H1 (cell line): ENCODE results near the gene ARID5B. TPM values are rescaled to one million over a fixed set of nuclear protein-coding genes. Genes with fewer than 3 reads are reported as not detected.

Experiments used
- CTCF ChIA-PET: fragments of 300-600 bp; sonication (Branson Sonifier 250); formaldehyde crosslinking; loops from one replicate; lab custom pipeline; 2021; ENCODE audit not compliant: partially characterized antibody; lab: Charles Lee
- POLR2A ChIA-PET: fragments of 300-600 bp; sonication (Branson Sonifier 250); formaldehyde crosslinking; loops from one replicate; lab custom pipeline; 2021; ENCODE audit warnings: inconsistent platforms; ENCODE audit not compliant: partially characterized antibody; lab: Charles Lee
- DNase-seq, 2 experiments: peaks; one replicate each; pipeline versions ENCODE4 v3.0.0 to v3.0.0-alpha.2; 2010 to 2022; ENCODE audit warnings: low spot score in 2 of 2, low read depth in 1 of 2, mixed read lengths in 1 of 2
- FAIRE-seq: peaks from 2 replicates; lab custom pipeline; 2011; peaks lifted over from hg19 to GRCh38; lab: Jason Lieb, UNC
- H2AFZ ChIP-seq: 2 replicates; pipeline ENCODE4 v1.8.1; 2012; ENCODE audit warnings: low read length, inconsistent platforms
- H2AK5ac ChIP-seq: 2 replicates; pipeline ENCODE4 v1.6.1; 2013; ENCODE audit warnings: low read depth, low read length
- H2BK120ac ChIP-seq: replicated peaks from 2 replicates; pipeline ENCODE3; 2013; ENCODE audit warnings: low read depth, low read length, inconsistent platforms
- H2BK12ac ChIP-seq: 2 replicates; pipeline ENCODE4 v1.6.1; 2013; ENCODE audit warnings: low read depth, low read length
- H2BK15ac ChIP-seq: 2 replicates; pipeline ENCODE4 v1.6.1; 2013; ENCODE audit warnings: low read length
- H2BK20ac ChIP-seq: 2 replicates; pipeline ENCODE4 v1.6.1; 2013; ENCODE audit warnings: low read length
- H2BK5ac ChIP-seq: 2 replicates; pipeline ENCODE4 v1.6.1; 2013; ENCODE audit warnings: low read depth, low read length
- H3K14ac ChIP-seq: 2 replicates; pipeline ENCODE4 v1.6.1; 2013; ENCODE audit warnings: inconsistent platforms; ENCODE audit not compliant: insufficient read length
- H3K18ac ChIP-seq: 2 replicates; pipeline ENCODE4 v1.6.1; 2013; ENCODE audit warnings: low read length; ENCODE audit errors: extremely low read depth
- H3K23ac ChIP-seq: 2 replicates; pipeline ENCODE4 v1.6.1; 2013; ENCODE audit warnings: inconsistent platforms; ENCODE audit not compliant: insufficient read length
- H3K23me2 ChIP-seq: 2 replicates; pipeline ENCODE4 v1.6.1; 2013; ENCODE audit warnings: low read depth, low read length
- H3K27ac ChIP-seq: 2 replicates; pipeline ENCODE4 v1.6.1; 2011; ENCODE audit warnings: low read depth, low read length, inconsistent platforms
- H3K27me3 ChIP-seq, 4 experiments: replicated peaks in 1 of 4; 1 replicate in 1 of 4; 2 replicates in 3 of 4; pipeline versions ENCODE4 v1.6.1 to v1.8.1; 2011 to 2013; ENCODE audit warnings: low read length in 3 of 4, mild to moderate bottlenecking in 3 of 4, inconsistent platforms in 2 of 4, mixed read lengths in 2 of 4, moderate library complexity in 1 of 4; ENCODE audit not compliant: control insufficient read depth in 3 of 4, insufficient read depth in 3 of 4; ENCODE audit errors: extremely low read depth in 1 of 4
- H3K36me3 ChIP-seq, 4 experiments: 2 replicates each; pipeline versions ENCODE4 v1.6.1 to v1.8.1; 2011 to 2013; ENCODE audit warnings: mild to moderate bottlenecking in 4 of 4, low read length in 3 of 4, moderate library complexity in 2 of 4, control low read depth in 1 of 4, inconsistent platforms in 1 of 4; ENCODE audit not compliant: insufficient read depth in 4 of 4, control insufficient read depth in 2 of 4
- H3K4ac ChIP-seq: replicated peaks from 2 replicates; pipeline ENCODE3; 2013; ENCODE audit warnings: low read length, low read depth, mixed read lengths, inconsistent platforms; ENCODE audit not compliant: insufficient read length
- H3K4me1 ChIP-seq, 4 experiments: replicated peaks in 1 of 4; 1 replicate in 1 of 4; 2 replicates in 3 of 4; pipeline versions ENCODE4 v1.6.1 to v1.8.1; 2011 to 2013; ENCODE audit warnings: low read length in 3 of 4, inconsistent platforms in 2 of 4, mixed read lengths in 1 of 4; ENCODE audit not compliant: insufficient read depth in 4 of 4, control insufficient read depth in 3 of 4
- H3K4me2 ChIP-seq, 2 experiments: 2 replicates each; pipeline versions ENCODE4 v1.6.1 to v1.8.1; 2011 to 2013; ENCODE audit warnings: low read depth in 2 of 2, low read length in 2 of 2, control low read depth in 1 of 2, inconsistent platforms in 1 of 2, mild to moderate bottlenecking in 1 of 2; ENCODE audit not compliant: insufficient read depth in 1 of 2
- H3K4me3 ChIP-seq, 4 experiments: fragments of 200-600, 300-600 bp in 1 of 4; sonication (generic), shearing (Covaris generic), sonication (Bioruptor Twin) in 1 of 4; 2 replicates each; pipeline versions ENCODE4 v1.5.1 to v1.8.1; 2011 to 2016; ENCODE audit warnings: low read length in 4 of 4, low read depth in 3 of 4, control low read depth in 2 of 4, inconsistent platforms in 2 of 4, mild to moderate bottlenecking in 2 of 4, mixed read lengths in 1 of 4, moderate library complexity in 1 of 4; ENCODE audit not compliant: insufficient read depth in 2 of 4; ENCODE audit errors: extremely low read depth in 1 of 4
- H3K56ac ChIP-seq: replicated peaks from 2 replicates; pipeline ENCODE3; 2013; ENCODE audit warnings: low read depth, mild to moderate bottlenecking, mixed read lengths, low read length, inconsistent platforms; ENCODE audit not compliant: insufficient read length
- H3K79me1 ChIP-seq: 2 replicates; pipeline ENCODE4 v1.6.1; 2013; ENCODE audit warnings: low read depth, low read length, control low read depth
- H3K79me2 ChIP-seq, 2 experiments: 2 replicates each; pipeline versions ENCODE4 v1.6.1 to v1.8.1; 2012 to 2013; ENCODE audit warnings: low read length in 2 of 2, mild to moderate bottlenecking in 2 of 2, inconsistent platforms in 1 of 2; ENCODE audit not compliant: insufficient read depth in 2 of 2, control insufficient read depth in 1 of 2
- H3K9ac ChIP-seq, 4 experiments: replicated peaks in 1 of 4; 1 replicate in 1 of 4; 2 replicates in 3 of 4; pipeline versions ENCODE4 v1.6.1 to v1.8.1; 2011 to 2013; ENCODE audit warnings: low read depth in 3 of 4, low read length in 3 of 4, control low read depth in 2 of 4, mild to moderate bottlenecking in 2 of 4, moderate library complexity in 2 of 4, inconsistent platforms in 1 of 4; ENCODE audit errors: extremely low read depth in 1 of 4
- H3K9me3 ChIP-seq, 2 experiments: 2 replicates each; pipeline versions ENCODE4 v1.6.1 to v1.8.1; 2012 to 2013; ENCODE audit warnings: mild to moderate bottlenecking in 2 of 2, moderate library complexity in 2 of 2, control low read depth in 1 of 2, inconsistent platforms in 1 of 2, low read depth in 1 of 2, low read length in 1 of 2, mixed read lengths in 1 of 2; ENCODE audit not compliant: insufficient read depth in 2 of 2
- H4K20me1 ChIP-seq, 2 experiments: replicated peaks in 1 of 2; 2 replicates each; pipeline versions ENCODE3 to v1.8.1; 2011 to 2013; ENCODE audit warnings: inconsistent platforms in 2 of 2, low read length in 2 of 2, mild to moderate bottlenecking in 1 of 2; ENCODE audit not compliant: insufficient read depth in 2 of 2, control insufficient read depth in 1 of 2
- H4K5ac ChIP-seq: 2 replicates; pipeline ENCODE4 v1.6.1; 2013; ENCODE audit warnings: low read length, low read depth, mixed read lengths, inconsistent platforms; ENCODE audit not compliant: insufficient read length
- H4K8ac ChIP-seq: 2 replicates; pipeline ENCODE4 v1.8.0; 2013; ENCODE audit warnings: mild to moderate bottlenecking, moderate library complexity, low read length, inconsistent platforms; ENCODE audit not compliant: insufficient read depth; ENCODE audit errors: extremely low read depth
- H4K91ac ChIP-seq: replicated peaks from 2 replicates; pipeline ENCODE3; 2013; ENCODE audit warnings: low read length, mixed read lengths, inconsistent platforms; ENCODE audit not compliant: insufficient read length
- EGR1 ChIP-seq: IDR thresholded peaks from 2 replicates; pipeline ENCODE4 v1.6.1; 2011; ENCODE audit warnings: low read depth, low read length, borderline replicate concordance
- TAF1 ChIP-seq: IDR thresholded peaks from 2 replicates; pipeline ENCODE4 v1.6.1; 2011; ENCODE audit warnings: mild to moderate bottlenecking, low read depth, low read length
- WGBS, 2 experiments: shearing (Covaris generic) in 1 of 2; methylation state at CpG; one replicate each; pipeline versions ENCODE4 v1.1.6 to v1.1.7; 2013 to 2015; ENCODE audit warnings: low lambda C conversion rate in 2 of 2, mixed read lengths in 2 of 2, inconsistent platforms in 1 of 2, low coverage in 1 of 2, missing lambda C conversion rate in 1 of 2; ENCODE audit not compliant: insufficient replicate concordance in 2 of 2, insufficient coverage in 1 of 2, insufficient read length in 1 of 2; ENCODE audit errors: extremely low coverage in 1 of 2, missing lambda C conversion rate in 1 of 2; 5-methylcytosine and 5-hydroxymethylcytosine counted together
- polyA plus RNA-seq, 7 experiments: library from polyadenylated mRNA; depleted of rRNA in 3 of 7; stranded (reverse) in 5 of 7; unstranded in 2 of 7; fragments of >200 nt in 5 of 7; fragments of 200-250 nt in 2 of 7; gene quantifications; 1 replicate in 5 of 7; 2 replicates in 1 of 7; 4 replicates in 1 of 7; pipeline versions ENCODE4 v1.2.1 to v1.2.3, GENCODE V29; 2011 to 2013; ENCODE audit warnings: missing spikeins in 2 of 7, mixed read lengths in 2 of 7
- total RNA-seq: library from RNA; stranded (reverse); fragmentation: NEBNext Ultra II Directional; extraction: Animal tissue kit (Norgen Biotek cat#: 25700); gene quantifications from 2 replicates; pipeline ENCODE4 v1.2.1, GENCODE V29; 2021

Gene ARID5B
- total and polyA plus RNA-seq, 2 of the 8 experiments (the other 6 are each of a cell fraction or from before 2014, with no cell fraction given) = 0.21 to 1.1 TPM

DNA sequence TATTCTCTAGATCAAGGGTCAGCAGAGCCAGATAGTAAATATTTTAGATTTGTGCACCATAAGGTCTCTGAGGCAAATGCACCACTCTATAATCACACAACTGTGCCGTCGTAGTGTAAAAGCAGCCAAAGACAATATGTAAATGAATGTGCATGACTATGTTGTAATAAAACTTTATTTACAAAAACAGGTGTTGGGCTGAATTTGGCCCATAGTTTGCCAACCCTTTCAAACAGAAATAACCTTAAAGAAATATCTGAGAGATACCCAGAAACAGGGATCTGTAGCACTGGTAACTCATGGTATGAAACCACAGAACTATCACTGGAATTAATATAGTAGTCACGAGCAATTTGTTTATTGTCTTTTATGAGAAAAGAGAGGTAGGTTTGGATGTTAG lies 86.0 kb downstream of the ARID5B start:
- CTCF ChIA-PET = interaction anchor here (1.1 to 1.2 kb wide), 2 partner anchors 9 to 42 kb away, joined by 3 to 5 read pairs; no protein-coding TSS in a partner anchor
- H4K91ac ChIP-seq = no peak overlapping the region
- H3K23me2 ChIP-seq = peaks cover 4% of the 10 kb centered on the region; the same call in 1 of the 2 replicates
- no peak overlapping the region for H4K5ac ChIP-seq
- H2AK5ac ChIP-seq = no peak overlapping the region
- FAIRE-seq (no peak), DNase-seq (no peak)
- H2BK120ac ChIP-seq = no peak overlapping the region
- H3K36me3 ChIP-seq = no peaks in the 10 kb centered on the region
- no peak overlapping the region for H3K27ac ChIP-seq
- WGBS, 2 experiments = 91% methylated on average over 3 of the region's 3 CpGs; no CpG with 5 or more reads in 1 of the 2 experiments
- H2AFZ ChIP-seq = no peak overlapping the region
- H3K79me2 ChIP-seq = no peaks in the 10 kb centered on the region
- no peak overlapping the region for H3K4me3 ChIP-seq
- H3K4me1 ChIP-seq = peaks cover 6 to 22% (median 13%) of the 10 kb centered on the region in 4 experiments
- H2BK20ac ChIP-seq = no peak overlapping the region
- no peaks in the 10 kb centered on the region for H3K79me1 ChIP-seq
- no peak overlapping the region; the same call in 1 of the 2 replicates for H3K18ac ChIP-seq
- H3K27me3 ChIP-seq = no peaks in the 10 kb centered on the region
- H3K23ac ChIP-seq = no peak overlapping the region
- no peak overlapping the region for H3K4me2 ChIP-seq
- no peak overlapping the region; the same call in 1 of the 2 replicates for H2BK5ac ChIP-seq
- no peak overlapping the region for H3K56ac ChIP-seq
- H2BK15ac ChIP-seq = no peak overlapping the region
- no peak overlapping the region for H3K4ac ChIP-seq
- H4K20me1 ChIP-seq = no peaks in the 10 kb centered on the region
- no peak overlapping the region for H4K8ac ChIP-seq
- H2BK12ac ChIP-seq = no peak overlapping the region
- POLR2A ChIA-PET = no interaction called here
- no peak overlapping the region for H3K9ac ChIP-seq
- no peaks in the 10 kb centered on the region for H3K9me3 ChIP-seq
- no peak overlapping the region for H3K14ac ChIP-seq
- no peak for TF ChIP-seq EGR1
- TF ChIP-seq TAF1 = no peak
